Skin epidermis (tissue), 12 donors: ENCODE data around the gene HOXB8.
A peak's percentile ranks its signal among the peaks of the same experiment; 100 is the strongest.

Experiments
- H3K27ac ChIP-seq, 21 experiments: fragments of 200-600 bp; sonication (generic) in 11 of 21; one replicate each; pipeline ENCODE4 v1.5.0; 2020; ENCODE audit warnings: mild to moderate bottlenecking in 3 of 21, inconsistent platforms in 2 of 21, moderate library complexity in 2 of 21
- H3K4me3 ChIP-seq, 7 experiments: fragments of 200-600 bp; sonication (generic) in 2 of 7; one replicate each; pipeline ENCODE4 v1.5.0; 2020; ENCODE audit warnings: inconsistent platforms in 2 of 7, mild to moderate bottlenecking in 2 of 7, moderate library complexity in 1 of 7

HOXB8 gene

DNA sequence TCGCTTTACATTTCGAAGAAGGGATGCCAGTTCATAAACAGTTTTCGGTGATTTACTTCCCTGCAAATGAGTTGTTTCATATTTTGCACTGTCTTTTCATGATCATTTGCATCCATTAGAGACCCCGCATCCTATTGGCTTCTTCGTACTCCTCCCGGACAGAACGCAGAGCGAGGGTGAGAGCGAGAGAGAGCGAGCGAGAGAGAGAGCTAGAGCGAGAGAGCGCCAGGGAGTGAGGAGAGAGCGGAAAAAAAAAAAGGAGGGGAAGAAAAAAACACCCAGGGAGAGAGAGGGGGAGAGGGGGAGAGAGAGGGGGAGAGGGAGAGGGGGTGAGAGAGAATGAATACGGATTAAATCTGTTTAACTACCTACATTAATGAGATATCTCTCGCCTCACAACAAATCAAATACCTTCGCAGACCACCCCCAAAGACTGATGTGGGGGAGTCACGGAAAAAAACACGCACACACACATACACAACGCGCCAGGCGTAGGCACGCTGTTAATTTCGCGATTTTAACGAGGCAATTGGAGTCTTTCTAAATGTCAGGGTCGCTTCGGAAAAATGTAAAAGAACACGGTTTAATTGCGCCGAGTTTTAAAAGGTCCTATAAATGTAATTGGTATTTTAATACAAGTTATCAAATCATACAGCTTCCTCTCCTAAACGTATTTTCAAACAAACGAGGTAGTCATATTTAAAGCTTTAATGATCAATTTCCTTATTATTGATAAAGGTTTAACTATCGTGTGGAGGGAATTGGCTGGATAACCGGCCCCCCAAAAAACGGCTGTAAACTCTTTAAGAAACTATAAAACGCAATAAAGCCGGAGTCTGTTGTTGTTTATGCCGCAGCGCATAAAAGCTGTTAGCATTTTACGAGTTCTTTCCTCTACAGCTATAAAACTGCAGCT is at the start of gene HOXB8:
HOXB8 (minus strand) TSS at position 246 of the 916 bp plus-strand sequence. CDS start 588 bp downstream, outside the sequence.
- H3K4me3 ChIP-seq, result peak within 1 kb of the TSS in 4 of 7 experiments; percentile 6 to 47 (median 13)
- peak within 1 kb of the TSS in 3 of 21 experiments; percentile 43 to 94 (median 56) for H3K27ac ChIP-seq

DNA sequence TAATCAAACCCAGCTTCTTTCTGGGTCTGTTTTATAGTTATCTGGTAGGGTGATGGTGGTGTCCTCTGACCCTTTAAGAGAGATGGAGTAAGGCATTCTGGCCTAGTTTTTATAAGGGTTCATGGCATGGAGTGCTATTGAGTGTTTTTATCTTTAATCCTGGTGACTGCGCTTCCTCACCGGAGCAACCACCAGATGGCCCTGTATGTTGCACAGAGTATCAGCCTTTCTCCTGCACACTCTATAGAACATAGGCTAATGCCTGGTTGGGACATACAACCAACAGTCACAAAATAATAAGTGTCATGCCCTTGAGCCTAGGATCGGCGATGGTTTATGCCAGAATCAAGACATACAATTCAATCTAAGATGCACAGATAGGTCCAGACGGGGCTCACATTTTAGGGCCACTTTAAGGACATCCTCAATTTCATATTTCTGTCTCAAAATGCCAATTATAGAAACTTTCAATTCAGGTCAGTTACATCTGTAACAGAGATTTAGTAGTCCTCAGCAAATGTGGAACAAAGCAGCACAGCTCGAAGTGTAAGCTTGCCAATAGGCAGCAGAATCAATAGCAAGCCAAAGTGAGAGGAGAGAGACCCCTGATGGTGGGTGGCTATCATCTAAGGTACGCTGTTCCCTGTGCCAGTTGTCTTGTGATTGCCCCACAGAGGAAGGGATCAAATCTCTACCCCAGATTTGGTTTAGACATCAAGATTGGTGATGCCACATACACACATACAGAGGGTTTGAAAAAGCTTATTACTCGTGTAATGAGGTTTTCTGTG is 48.2 kb upstream of the HOXB8 start:
- H3K4me3 ChIP-seq, result no peak overlapping the region
- no peak overlapping the region for H3K27ac ChIP-seq

- no peak overlapping the region for H3K27ac ChIP-seq
- no peak overlapping the region for H3K4me3 ChIP-seq
These were observed 40.8 kb upstream of the HOXB8 start for GRCh38 chr17:48655913-48656312.

- Histone ChIP-seq H3K4me3 (no peak overlapping the region), H3K27ac (no peak overlapping the region)
These were observed 34.6 kb upstream of the HOXB8 start for GRCh38 chr17:48649741-48650140.

GRCh38 chr17:48647963-48648245 is 32.8 kb upstream of the HOXB8 start:
- Histone ChIP-seq H3K4me3 (no peak overlapping the region), H3K27ac (no peak overlapping the region)

GRCh38 chr17:48647103-48647962 is 32.2 kb upstream of the HOXB8 start:
- Histone ChIP-seq H3K27ac (no peak overlapping the region), H3K4me3 (peak overlapping the region; percentile 9 to 27 (median 22))

DNA sequence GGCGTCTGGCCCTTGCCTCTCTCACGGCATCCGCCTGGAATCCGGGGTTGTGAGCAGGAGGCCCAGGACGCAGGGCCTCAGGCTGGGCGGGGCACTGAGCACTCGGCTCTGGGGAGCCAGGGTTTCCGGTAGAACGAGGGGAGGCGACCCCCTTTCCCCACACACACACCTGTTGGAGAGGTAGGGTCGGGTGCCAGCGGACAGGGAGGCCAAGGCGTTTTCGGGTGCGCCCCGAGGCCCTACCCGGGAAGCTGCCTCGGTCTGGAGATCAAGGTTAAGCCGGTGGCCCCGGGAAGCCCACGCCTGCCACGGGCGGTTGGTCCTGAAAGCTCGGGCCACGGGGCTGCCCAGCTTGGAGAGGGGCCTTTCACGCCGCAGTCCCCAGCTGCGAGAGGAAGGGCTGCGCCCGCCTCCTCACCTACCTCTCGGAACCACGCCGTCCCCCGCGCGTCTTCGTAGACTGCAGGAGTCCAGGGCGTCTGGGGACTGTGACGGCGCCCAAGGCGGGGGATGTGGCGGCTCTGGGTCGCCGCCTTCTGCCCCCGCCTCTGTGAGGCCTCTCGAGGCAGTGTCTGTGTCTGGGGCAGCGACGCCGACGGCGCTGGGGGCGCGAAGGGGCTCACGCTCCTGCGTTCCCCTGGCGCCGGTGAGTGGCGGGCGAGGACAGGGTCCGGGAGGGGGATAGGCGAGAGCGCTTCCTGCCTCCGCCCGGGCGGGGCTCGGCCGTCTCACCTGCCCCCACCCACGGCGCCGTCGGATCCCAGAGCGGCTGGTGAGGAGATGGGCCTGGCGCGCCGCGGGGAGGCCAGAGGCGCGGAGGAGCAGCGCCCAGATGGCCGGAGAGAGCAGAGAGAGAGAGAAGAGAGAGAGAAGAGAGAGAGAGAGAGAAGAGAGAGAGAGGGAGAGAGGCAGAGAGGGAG is 31.4 kb upstream of the HOXB8 start:
- H3K27ac ChIP-seq, result no peak overlapping the region
- H3K4me3 ChIP-seq, result peak overlapping the region in 4 of 7 experiments; percentile 13 to 27 (median 16)

GRCh38 chr17:48645639-48646182 is 30.6 kb upstream of the HOXB8 start:
- Histone ChIP-seq H3K27ac (no peak overlapping the region), H3K4me3 (peak overlapping the region in 1 of 7 experiments; percentile 18)

DNA sequence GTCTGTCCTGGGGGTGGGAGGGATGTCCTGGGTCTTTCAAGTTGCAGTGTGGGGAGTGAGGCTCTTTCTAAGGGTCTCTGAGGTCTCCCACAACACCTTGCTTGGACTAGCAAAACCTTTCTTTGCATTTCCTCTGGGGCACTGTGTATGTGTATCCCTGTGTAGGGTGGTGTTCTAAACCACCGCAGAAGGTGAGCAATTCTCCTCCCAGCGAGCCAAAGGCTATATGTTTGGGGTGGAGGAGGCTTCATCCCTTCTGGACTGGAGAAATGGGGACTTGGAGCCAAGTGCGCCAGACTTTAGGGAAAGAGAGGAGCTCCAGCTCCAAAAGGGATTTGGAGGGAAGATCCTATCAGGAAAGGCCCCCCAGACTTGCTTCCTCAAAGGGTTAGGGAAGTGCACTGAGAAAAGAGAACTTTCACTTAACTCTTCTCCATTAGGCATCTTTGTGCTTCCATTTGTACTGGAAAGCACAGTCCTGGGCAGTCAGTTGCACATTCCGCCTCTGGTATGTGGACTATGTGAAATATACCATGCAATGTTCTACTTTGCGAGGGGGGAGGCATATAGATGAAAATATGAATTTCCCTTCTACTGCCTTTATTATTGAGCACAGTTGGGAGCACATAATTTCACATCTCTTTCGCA is 29.9 kb upstream of the HOXB8 start:
- H3K4me3 ChIP-seq, result no peak overlapping the region
- H3K27ac ChIP-seq, result no peak overlapping the region

- no peak overlapping the region for H3K4me3 ChIP-seq
- H3K27ac ChIP-seq, result no peak overlapping the region
These were observed 29.1 kb upstream of the HOXB8 start for GRCh38 chr17:48644159-48644558.

DNA sequence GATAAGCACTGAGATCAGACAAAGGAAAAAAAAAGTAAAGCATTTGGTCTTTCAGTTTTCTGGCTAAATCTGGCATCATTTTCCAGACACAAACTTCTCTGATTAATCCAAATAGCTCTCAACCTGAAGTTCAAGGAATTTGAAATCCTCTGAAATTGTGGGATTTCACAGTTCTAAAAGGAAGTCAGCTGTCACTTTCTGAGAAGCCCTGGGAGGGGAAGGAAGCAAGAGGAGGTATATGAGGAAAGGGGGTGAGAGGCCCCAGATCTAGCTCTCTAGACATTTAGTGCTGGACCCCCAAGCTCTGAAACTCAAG is 28.6 kb upstream of the HOXB8 start:
- Histone ChIP-seq H3K4me3 (no peak overlapping the region), H3K27ac (no peak overlapping the region)

DNA sequence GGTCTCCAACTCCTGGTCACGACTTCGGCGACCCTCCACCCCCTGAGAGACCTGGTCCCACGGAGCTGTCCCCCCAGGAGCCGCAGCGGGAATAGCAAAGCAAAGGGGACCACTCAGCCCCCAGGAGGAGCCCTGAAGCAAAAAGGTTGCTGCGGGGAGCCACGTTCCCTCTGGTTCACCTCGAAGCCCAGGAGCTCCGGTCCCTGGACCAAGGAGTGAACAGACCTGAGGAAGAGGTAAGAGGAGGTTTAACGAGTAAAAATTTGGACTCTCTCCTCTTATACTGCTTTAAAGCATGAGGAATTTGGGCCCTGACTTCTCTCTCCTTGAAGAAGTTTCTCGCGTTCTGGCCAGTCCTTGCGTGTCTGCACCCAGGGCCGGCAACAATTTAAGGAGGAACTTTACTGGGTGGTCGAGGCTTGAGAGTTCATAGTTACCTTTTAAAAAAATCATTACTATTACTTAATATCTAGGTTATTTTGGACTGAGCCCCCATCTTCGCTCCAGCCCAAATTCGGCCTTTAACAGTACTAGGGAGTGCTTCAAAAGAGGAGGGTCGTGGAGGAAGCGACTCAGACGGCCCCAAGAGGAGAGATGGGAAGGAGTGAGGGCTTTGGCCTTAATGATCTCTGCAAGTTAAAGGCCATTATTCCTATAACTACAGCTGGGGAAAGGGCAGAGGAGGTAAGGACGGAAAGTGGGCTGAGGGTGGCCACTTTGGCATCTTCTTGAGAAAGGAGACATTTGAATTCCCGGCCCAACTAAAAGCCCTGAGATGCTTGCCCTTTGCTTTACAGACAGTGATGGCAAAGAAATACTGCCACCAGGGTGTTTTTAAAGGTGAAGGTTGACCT is 28.0 kb upstream of the HOXB8 start:
- Histone ChIP-seq H3K4me3 (no peak overlapping the region), H3K27ac (no peak overlapping the region)

- Histone ChIP-seq H3K27ac (no peak overlapping the region), H3K4me3 (no peak overlapping the region)
These were observed 27.2 kb upstream of the HOXB8 start for GRCh38 chr17:48642059-48642842.

- H3K27ac ChIP-seq, result no peak overlapping the region
- H3K4me3 ChIP-seq, result no peak overlapping the region
These were observed 26.5 kb upstream of the HOXB8 start for GRCh38 chr17:48641541-48642058.

DNA sequence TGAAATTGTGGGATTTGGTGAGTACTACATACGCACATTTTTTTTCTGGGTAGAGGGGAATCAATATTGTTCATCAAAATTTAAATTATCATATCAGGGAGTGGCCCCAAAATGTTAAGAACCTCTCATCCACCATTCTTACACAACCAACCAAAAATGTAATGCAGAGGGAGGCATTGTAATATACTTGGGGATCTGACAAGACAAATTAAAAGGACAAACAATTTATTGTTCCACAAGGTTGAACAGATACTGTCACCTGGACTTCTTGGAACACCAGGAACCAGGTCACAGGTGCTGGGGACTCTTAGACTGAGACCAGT is 25.7 kb upstream of the HOXB8 start:
- Histone ChIP-seq H3K4me3 (no peak overlapping the region), H3K27ac (no peak overlapping the region)

- no peak overlapping the region for H3K27ac ChIP-seq
These were observed 25.1 kb upstream of the HOXB8 start for GRCh38 chr17:48639982-48640857.

More at GRCh38 chr17:48639982-48640857, 25.1 kb upstream of the HOXB8 start:
- H3K4me3 ChIP-seq, result no peak overlapping the region
